Stomach (tissue), 4 donors: Measurements from ENCODE around the gene REV3L.

Source experiments
- EP300 ChIP-seq: sonication (generic); formaldehyde crosslinking; IDR thresholded peaks from one replicate; pipeline ENCODE4 v1.6.1; 2017; ENCODE audit warnings: antibody characterized with exemption
- POLR2A ChIP-seq, 4 donors: fragments of 450-650 bp; IDR thresholded peaks; one replicate each; pipeline ENCODE4 v1.6.1; 2016; ENCODE audit warnings: antibody characterized with exemption in 4 of 4, control low read depth in 2 of 4, mild to moderate bottlenecking in 1 of 4, moderate library complexity in 1 of 4
- TF ChIP-seq, protein P1 (sequence below), 7 experiments: fragments of 450-650 bp in 4 of 7; fragments of 200-600 bp in 3 of 7; sonication (generic) in 3 of 7; IDR thresholded peaks; one replicate each; pipeline ENCODE4 v1.5.1; 2016 to 2019; ENCODE audit warnings: antibody characterized with exemption in 7 of 7, control low read depth in 2 of 7, mild to moderate bottlenecking in 1 of 7

DNA sequence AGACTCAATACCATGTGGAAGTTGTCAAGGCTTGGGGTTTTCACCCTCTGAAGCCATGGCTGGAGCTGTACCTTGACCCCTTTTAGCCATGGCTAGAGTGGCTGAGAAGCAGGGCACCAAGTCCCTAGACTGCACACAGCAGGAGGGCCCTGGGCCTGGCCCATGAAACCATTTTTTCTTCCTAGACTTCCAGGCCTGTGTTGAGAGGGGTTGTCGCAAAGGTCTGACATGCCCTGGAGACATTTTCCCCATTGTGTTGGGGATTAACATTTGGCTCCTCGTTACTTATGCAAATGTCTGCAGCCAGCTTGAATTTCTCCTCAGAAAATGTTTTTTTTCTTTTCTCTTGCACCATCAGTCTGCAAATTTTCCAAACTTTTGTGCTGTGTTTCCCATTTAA lies 199.3 kb downstream of the REV3L start:
- TF ChIP-seq, protein P1, sequence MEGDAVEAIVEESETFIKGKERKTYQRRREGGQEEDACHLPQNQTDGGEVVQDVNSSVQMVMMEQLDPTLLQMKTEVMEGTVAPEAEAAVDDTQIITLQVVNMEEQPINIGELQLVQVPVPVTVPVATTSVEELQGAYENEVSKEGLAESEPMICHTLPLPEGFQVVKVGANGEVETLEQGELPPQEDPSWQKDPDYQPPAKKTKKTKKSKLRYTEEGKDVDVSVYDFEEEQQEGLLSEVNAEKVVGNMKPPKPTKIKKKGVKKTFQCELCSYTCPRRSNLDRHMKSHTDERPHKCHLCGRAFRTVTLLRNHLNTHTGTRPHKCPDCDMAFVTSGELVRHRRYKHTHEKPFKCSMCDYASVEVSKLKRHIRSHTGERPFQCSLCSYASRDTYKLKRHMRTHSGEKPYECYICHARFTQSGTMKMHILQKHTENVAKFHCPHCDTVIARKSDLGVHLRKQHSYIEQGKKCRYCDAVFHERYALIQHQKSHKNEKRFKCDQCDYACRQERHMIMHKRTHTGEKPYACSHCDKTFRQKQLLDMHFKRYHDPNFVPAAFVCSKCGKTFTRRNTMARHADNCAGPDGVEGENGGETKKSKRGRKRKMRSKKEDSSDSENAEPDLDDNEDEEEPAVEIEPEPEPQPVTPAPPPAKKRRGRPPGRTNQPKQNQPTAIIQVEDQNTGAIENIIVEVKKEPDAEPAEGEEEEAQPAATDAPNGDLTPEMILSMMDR (IDR thresholded peaks at IDR 0.05): no peak
- no peak for TF ChIP-seq POLR2A (IDR thresholded peaks at IDR 0.05)
- TF ChIP-seq EP300: no peak
